D721Med (cell line): Measurements from ENCODE around the gene NSMCE1.

Experiments
- DNase-seq: peaks from one replicate; pipeline ENCODE4 v3.0.0; 2011; ENCODE audit warnings: low spot score; ENCODE audit not compliant: insufficient read length
- FAIRE-seq: peaks from 2 replicates; lab custom pipeline; 2011; peaks lifted over from hg19 to GRCh38; lab: Jason Lieb, UNC
- CTCF ChIP-seq: IDR thresholded peaks from 2 replicates; pipeline ENCODE4 v1.5.1; 2012; ENCODE audit warnings: mild to moderate bottlenecking, control low read depth; ENCODE audit not compliant: insufficient read depth; ENCODE audit errors: missing control alignments

Gene NSMCE1

GRCh38 chr16:27189335-27189972 lies 79.1 kb downstream of the NSMCE1 start:
- no peak for TF ChIP-seq CTCF
- FAIRE-seq (no peak), DNase-seq (no peak)

GRCh38 chr16:27188633-27189032 lies 79.9 kb downstream of the NSMCE1 start:
- no peak for DNase-seq

GRCh38 chr16:27185776-27186130 lies 82.8 kb downstream of the NSMCE1 start:
- no peak for FAIRE-seq
- DNase-seq = no peak
- no peak for TF ChIP-seq CTCF

More at GRCh38 chr16:27188633-27189032, 79.9 kb downstream of the NSMCE1 start:
- FAIRE-seq = no peak
- no peak for TF ChIP-seq CTCF

GRCh38 chr16:27182906-27183405 lies 85.6 kb downstream of the NSMCE1 start:
- TF ChIP-seq CTCF = no peak
- FAIRE-seq (no peak), DNase-seq (no peak)

GRCh38 chr16:27181019-27181790 lies 87.4 kb downstream of the NSMCE1 start:
- no peak for TF ChIP-seq CTCF
- FAIRE-seq (no peak), DNase-seq (no peak)

- DNase-seq (peak; percentile 69), FAIRE-seq (no peak)
- peak; percentile 89 for TF ChIP-seq CTCF
Measured at GRCh38 chr16:27179500-27180072, 89.0 kb downstream of the NSMCE1 start.
